Small intestine (tissue), 7 donors: Measurements from ENCODE around the gene ZNF655. TPM values are rescaled to one million over a fixed set of nuclear protein-coding genes. Genes with fewer than 3 reads are reported as not detected.
A peak's percentile ranks its signal among the peaks of the same experiment; 100 is the strongest.

Source experiments
- DNase-seq, 2 donors: peaks; one replicate each; pipeline versions ENCODE4 v3.0.0 to v3.0.0-alpha.2; 2013
- FAIRE-seq: peaks from 2 replicates; lab custom pipeline; 2012; peaks lifted over from hg19 to GRCh38; lab: Jason Lieb, UNC
- H3K27ac ChIP-seq, 3 donors: one replicate each; pipeline ENCODE4 v1.5.1; 2013; ENCODE audit warnings: low read length in 2 of 3, mild to moderate bottlenecking in 2 of 3, control low read depth in 1 of 3, inconsistent platforms in 1 of 3, low read depth in 1 of 3, moderate library complexity in 1 of 3
- H3K27me3 ChIP-seq, 3 donors: one replicate each; pipeline ENCODE4 v1.6.1; 2013; ENCODE audit warnings: low read length in 3 of 3, inconsistent platforms in 1 of 3; ENCODE audit not compliant: control insufficient read depth in 3 of 3, insufficient read depth in 3 of 3
- H3K36me3 ChIP-seq, 3 donors: one replicate each; pipeline ENCODE4 v1.6.1; 2013; ENCODE audit warnings: low read length in 3 of 3, inconsistent platforms in 1 of 3, low read depth in 1 of 3, mild to moderate bottlenecking in 1 of 3, moderate library complexity in 1 of 3; ENCODE audit not compliant: control insufficient read depth in 3 of 3, insufficient read depth in 2 of 3
- H3K4me1 ChIP-seq, 3 donors: one replicate each; pipeline ENCODE4 v1.6.1; 2013; ENCODE audit warnings: low read length in 2 of 3, inconsistent platforms in 1 of 3, low read depth in 1 of 3, mild to moderate bottlenecking in 1 of 3, moderate library complexity in 1 of 3; ENCODE audit not compliant: control insufficient read depth in 3 of 3, insufficient read depth in 2 of 3
- H3K4me3 ChIP-seq, 3 donors: one replicate each; pipeline ENCODE4 v1.5.1; 2013; ENCODE audit warnings: low read length in 3 of 3, control low read depth in 1 of 3, inconsistent platforms in 1 of 3, low read depth in 1 of 3, mild to moderate bottlenecking in 1 of 3, moderate library complexity in 1 of 3
- H3K9me3 ChIP-seq, 2 donors: one replicate each; pipeline ENCODE4 v1.6.1; 2013; ENCODE audit warnings: low read depth in 1 of 2, low read length in 1 of 2; ENCODE audit not compliant: control insufficient read depth in 2 of 2, insufficient read depth in 1 of 2
- WGBS, 3 donors: extraction: QIAGEN DNeasy Blood & Tissue Kit; methylation state at CpG; one replicate each; pipeline ENCODE4 v1.1.7; 2013; 5-methylcytosine and 5-hydroxymethylcytosine counted together
- polyA plus RNA-seq, 4 donors: library from polyadenylated mRNA; stranded (reverse) in 3 of 4; unstranded in 1 of 4; fragments of 200-250 nt in 3 of 4; fragments of 120-200 nt in 1 of 4; gene quantifications; one replicate each; pipeline versions ENCODE4 v1.2.1 to v1.2.3, GENCODE V29; 2013
- donor health status: healthy with polysubstance abuse.
- donor health status: control.
- donor health status: control.
- donor health status: Bipolar disorder and iron deficiency.
- donor health status: healthy.

The ZNF655 gene
- polyA plus RNA-seq, 4 donors, result 33.7 to 73.7 (median 52.5) TPM

DNA sequence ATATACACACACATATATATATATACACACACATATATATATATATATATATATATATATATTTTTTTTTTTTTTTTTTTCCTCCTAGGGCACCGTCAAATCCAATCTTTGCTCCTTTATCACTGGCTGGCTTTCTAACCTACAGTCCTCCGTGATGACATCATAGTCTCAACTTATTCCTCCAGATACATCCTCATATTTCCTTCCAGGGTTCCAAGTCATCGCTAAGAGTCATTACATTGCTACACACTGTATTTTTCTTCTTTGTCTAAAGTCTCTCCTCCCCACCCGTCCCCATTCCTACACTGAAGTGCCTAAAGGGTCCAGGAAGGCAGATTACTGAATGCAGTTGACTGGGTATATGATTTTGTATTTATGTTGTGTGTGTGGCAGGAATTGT, 5.4 kb upstream of the ZNF655 start:
- 85 to 95% (median 86%) methylated on average over 4 of the region's 4 CpGs for WGBS, 3 donors
- Histone ChIP-seq H3K27ac (no peak overlapping the region), H3K4me1 (peaks cover 3 to 8% (median 8%) of the 10 kb centered on the region in 3 donors), H3K27me3 (no peaks in the 10 kb centered on the region), H3K4me3 (no peak overlapping the region), H3K36me3 (peaks cover 0 to 7% (median under 1%) of the 10 kb centered on the region in 3 donors), H3K9me3 (peaks cover 0 to 4% of the 10 kb centered on the region in 2 donors)
- FAIRE-seq, result no peak
- DNase-seq, result no peak

DNA sequence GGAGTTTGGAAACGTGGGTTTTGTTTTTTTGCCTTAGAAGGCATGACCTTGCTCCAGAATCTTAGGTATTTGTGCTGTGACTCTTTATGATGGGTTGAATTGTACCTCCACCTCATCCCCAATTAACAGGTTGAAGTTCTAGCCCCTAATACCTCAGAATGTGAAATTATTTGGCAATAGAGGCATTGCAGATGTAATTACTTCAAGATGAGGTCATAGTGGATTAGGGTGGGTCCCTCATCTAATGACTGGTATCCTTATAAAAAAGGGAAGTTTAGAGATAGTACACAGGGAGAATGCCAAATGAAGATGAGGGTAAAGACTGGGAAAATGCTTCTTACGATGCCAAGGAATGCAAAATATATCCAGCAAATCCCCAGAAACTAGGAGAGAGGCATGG, 3.5 kb upstream of the ZNF655 start:
- no peak for DNase-seq
- H3K36me3 ChIP-seq, result peaks cover 0 to 7% (median 0%) of the 10 kb centered on the region in 3 donors
- H3K9me3 ChIP-seq, result no peaks in the 10 kb centered on the region
- FAIRE-seq, result no peak
- 72 to 75% (median 75%) methylated on average over 2 of the region's 2 CpGs for WGBS, 3 donors
- no peaks in the 10 kb centered on the region for H3K27me3 ChIP-seq
- H3K4me3 ChIP-seq, result no peak overlapping the region
- no peak overlapping the region for H3K27ac ChIP-seq
- H3K4me1 ChIP-seq, result peaks cover 3 to 12% (median 11%) of the 10 kb centered on the region in 3 donors

DNA sequence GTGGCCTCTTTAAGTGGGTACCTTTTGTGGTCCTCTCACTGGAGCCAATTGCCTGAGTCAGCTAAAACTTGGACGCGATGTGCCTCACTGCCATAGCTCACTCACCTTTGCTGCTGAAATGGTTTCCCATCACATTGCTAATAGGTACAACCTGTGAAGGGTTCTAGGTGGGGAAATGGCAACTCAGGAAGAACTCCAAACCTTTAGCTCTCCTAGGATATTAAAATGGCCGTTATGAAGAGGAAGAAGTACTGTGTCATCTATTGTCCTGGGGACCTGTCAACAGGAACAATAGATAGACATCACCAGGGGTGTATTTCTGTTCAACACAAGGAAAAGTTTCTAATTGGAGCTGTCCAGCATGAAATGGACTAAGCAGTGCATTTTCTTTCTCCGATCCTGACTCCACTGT, 1.2 kb upstream of the ZNF655 start:
- Histone ChIP-seq H3K36me3 (peaks cover 10 to 20% (median 11%) of the 10 kb centered on the region in 3 donors), H3K4me1 (peaks cover 3 to 9% (median 9%) of the 10 kb centered on the region in 3 donors), H3K4me3 (peak overlapping the region in 2 of 3 donors; percentile 76 to 94), H3K27ac (peak overlapping the region in 1 of 3 donors; percentile 98), H3K9me3 (no peaks in the 10 kb centered on the region), H3K27me3 (no peaks in the 10 kb centered on the region)
- WGBS, 3 donors, result 73 to 84% (median 81%) methylated on average over 4 of the region's 4 CpGs
- FAIRE-seq (no peak), DNase-seq (peak in 1 of 2 donors; percentile 8)

DNA sequence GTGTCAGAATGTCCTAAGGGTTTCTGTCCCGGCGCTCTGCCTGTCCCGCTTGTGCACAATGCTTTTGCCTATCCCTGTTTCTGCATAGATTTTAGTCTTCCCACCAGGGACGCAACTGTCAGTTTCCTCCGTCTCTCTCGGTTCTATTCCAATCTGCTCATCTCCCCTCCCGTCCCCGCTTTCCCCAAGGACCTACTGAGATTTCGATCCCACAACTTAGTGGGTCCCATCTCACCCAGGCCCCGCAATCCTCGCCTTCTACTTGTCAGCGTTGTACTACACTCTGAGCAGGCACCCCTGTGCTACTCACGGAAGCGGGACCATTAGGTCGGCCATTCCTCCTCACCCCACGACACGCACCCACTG, 519 bp upstream of the ZNF655 start:
- Histone ChIP-seq H3K27ac (peak overlapping the region; percentile 96 to 98 (median 97)), H3K27me3 (no peaks in the 10 kb centered on the region), H3K9me3 (no peaks in the 10 kb centered on the region), H3K4me1 (peaks cover 3 to 9% (median 6%) of the 10 kb centered on the region in 3 donors), H3K4me3 (peak overlapping the region; percentile 76 to 94 (median 76)), H3K36me3 (peaks cover 11 to 22% (median 13%) of the 10 kb centered on the region in 3 donors)
- DNase-seq, result no peak
- WGBS, 3 donors, result 0 to 1% (median 1%) methylated on average over 17 of the region's 17 CpGs
- no peak for FAIRE-seq

DNA sequence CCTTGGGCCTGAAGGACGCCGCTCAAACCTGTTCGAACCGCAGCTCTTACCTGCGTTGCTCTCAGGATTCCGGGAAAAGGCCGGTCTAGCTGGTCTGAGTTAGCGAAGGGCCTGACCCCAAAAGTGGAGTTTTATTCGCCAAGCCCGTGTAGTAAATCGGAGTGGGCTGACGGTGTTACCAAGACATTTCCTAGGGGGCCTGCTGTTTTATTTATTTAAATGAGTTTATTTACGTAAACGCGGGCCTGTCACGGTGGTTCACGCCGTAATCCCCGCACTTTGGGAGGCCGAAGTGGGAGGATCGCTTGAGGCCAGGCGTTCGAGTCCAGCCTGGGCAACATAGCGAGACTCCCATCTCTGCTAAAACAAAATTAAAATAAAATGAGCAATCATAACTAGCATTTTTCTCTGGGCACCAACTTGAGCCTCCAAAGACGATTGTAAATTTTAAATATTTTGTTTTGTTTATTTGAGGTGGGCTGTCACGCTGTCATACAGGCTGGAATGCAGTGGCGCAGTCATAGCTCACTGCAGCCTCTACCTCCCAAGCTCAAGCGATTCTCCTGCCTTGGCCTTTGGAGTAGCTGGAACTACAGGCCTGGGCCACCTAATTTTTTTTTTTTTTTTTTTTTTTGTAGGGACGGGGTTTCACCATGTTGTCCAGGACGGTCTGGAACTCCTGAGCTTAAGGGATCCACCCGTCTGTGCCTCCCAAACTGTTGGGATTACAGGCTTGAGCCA, 903 bp downstream of the ZNF655 start:
- H3K27me3 ChIP-seq, result no peaks in the 10 kb centered on the region
- FAIRE-seq, result no peak
- no peaks in the 10 kb centered on the region for H3K9me3 ChIP-seq
- H3K4me1 ChIP-seq, result peaks cover 3 to 9% (median 6%) of the 10 kb centered on the region in 3 donors
- WGBS, 3 donors, result 16 to 25% (median 20%) methylated on average over 31 of the region's 31 CpGs
- H3K4me3 ChIP-seq, result peak overlapping the region; percentile 76 to 94 (median 76)
- peaks cover 17 to 34% (median 19%) of the 10 kb centered on the region in 3 donors for H3K36me3 ChIP-seq
- H3K27ac ChIP-seq, result peak overlapping the region; percentile 96 to 98 (median 97)
- DNase-seq, result no peak

DNA sequence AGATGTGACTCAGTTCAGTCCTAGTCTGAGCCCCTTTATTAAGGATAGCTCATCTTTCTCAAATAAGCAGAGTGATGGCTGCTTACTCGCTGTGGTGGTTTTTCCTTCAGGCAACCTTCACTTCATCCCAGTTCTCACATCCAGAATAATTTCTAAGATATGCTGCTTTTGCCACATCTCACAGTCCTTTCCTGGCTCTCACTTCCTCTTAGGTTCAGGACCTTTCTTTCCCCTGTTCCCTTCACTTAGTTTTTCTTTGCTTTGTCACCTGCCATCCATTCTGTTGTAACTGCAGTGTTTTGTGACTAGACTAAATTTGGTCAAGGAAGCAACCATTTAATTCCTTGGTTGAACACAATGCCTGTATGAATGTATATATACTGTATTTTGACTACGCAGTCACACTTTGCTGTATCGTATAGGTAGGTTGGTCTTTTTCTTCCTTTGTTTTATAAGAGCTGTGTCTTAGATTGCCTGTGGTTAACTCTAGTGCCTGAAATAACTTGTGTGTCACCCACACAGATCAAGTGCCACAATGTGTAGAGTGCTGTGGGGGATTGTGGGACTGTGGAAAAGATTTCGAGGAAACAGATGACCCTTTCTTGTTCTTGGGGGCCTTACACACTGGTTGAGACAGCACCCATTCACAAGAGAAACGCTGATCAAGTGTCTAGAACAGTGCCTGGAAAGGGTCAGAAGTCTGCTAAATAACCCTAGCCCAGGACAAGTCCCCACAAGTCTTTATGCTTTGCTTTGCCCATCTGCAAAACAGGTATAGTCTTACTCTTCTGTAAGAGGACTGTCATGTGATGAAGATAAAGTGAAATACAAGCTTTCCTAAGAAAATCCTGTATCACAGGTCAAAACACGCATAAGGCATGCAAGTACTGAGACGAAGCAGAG, 2.6 kb downstream of the ZNF655 start:
- Histone ChIP-seq H3K27me3 (no peaks in the 10 kb centered on the region), H3K4me1 (peaks cover 3 to 9% (median 6%) of the 10 kb centered on the region in 3 donors), H3K27ac (no peak overlapping the region), H3K4me3 (no peak overlapping the region), H3K9me3 (no peaks in the 10 kb centered on the region), H3K36me3 (peaks cover 19 to 33% (median 23%) of the 10 kb centered on the region in 3 donors)
- WGBS, 3 donors, result 92 to 94% (median 93%) methylated on average over 7 of the region's 7 CpGs
- DNase-seq, result no peak
- FAIRE-seq, result no peak

DNA sequence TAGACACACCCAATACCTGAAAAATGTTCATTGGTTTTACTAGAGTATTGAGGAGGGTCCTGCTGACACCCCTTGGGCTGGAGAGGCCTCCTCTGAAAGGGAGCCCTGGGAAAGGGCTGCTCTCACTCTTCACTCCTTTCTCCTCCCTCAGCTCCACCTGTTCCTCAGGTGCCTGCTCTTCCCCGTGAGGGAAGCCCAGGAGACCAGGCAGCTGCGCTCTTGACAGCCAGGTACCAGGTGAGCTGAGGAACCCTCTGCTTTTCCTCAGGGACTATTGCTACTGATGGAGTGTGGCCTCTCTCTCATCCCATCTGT, 3.3 kb downstream of the ZNF655 start:
- WGBS, 3 donors, result 92 to 100% (median 94%) methylated on average over 2 of the region's 2 CpGs
- FAIRE-seq (no peak), DNase-seq (no peak)
- Histone ChIP-seq H3K27ac (no peak overlapping the region), H3K4me1 (peaks cover 3 to 9% (median 6%) of the 10 kb centered on the region in 3 donors), H3K27me3 (no peaks in the 10 kb centered on the region), H3K9me3 (no peaks in the 10 kb centered on the region), H3K36me3 (peaks cover 19 to 35% (median 23%) of the 10 kb centered on the region in 3 donors), H3K4me3 (no peak overlapping the region)

DNA sequence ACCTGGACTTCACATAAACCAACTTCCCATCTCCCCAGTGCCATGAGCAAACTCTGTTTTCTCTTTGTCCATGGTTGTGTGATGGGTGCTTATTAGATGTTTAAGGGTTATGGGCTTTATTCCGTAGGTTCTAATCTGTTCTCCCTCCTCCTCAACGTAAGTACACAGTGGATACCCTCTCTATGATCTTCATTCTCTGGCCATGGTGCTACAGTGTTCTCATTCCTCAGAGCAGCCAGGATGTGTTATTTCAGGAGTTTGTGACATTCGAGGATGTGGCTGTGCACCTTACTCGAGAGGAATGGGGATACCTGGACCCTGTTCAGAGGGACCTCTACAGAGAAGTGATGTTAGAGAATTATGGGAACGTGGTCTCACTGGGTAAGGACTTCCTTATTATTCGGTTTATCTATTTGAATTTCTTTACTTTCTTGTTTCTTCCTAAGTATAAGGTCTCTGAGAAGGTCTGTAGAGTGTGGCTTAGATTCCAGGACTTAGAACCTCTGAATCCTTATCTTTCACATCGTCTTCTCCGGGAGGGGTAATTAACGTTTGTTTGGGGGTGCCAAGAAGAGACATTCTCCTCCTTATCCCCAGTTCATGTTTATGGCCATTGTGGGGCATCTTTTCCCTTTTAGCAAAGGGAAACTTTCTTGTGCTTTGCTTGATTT, 3.8 kb downstream of the ZNF655 start:
- Histone ChIP-seq H3K27me3 (no peaks in the 10 kb centered on the region), H3K9me3 (no peaks in the 10 kb centered on the region), H3K27ac (peak overlapping the region in 2 of 3 donors; percentile 3 to 50), H3K4me1 (peaks cover under 1 to 7% (median 3%) of the 10 kb centered on the region in 3 donors), H3K4me3 (no peak overlapping the region), H3K36me3 (peaks cover 19 to 38% (median 23%) of the 10 kb centered on the region in 3 donors)
- DNase-seq (no peak), FAIRE-seq (no peak)
- 71 to 87% (median 81%) methylated on average over 9 of the region's 9 CpGs for WGBS, 3 donors
